ENCODE measurements around the gene ADM2. TPM values are rescaled to one million over a fixed set of nuclear protein-coding genes. Genes with fewer than 3 reads are reported as not detected.

ADM2 gene
- polyA plus RNA-seq, 4 donors, result 2.2 to 14.7 (median 8.7) TPM

GRCh38 chr22:50469377-50470305 lies 11.7 kb upstream of the ADM2 start:
- Histone ChIP-seq H3K4me1 (ENCODE audit: control insufficient read depth in 3 of 3, insufficient read depth in 2 of 3, low read depth in 1 of 3, low read length in 2 of 3) (peaks cover 10 to 44% (median 26%) of the 10 kb centered on the region in 3 donors), H3K27me3 (ENCODE audit: control insufficient read depth in 3 of 3, insufficient read depth in 3 of 3, low read length in 3 of 3) (no peaks in the 10 kb centered on the region), H3K27ac (ENCODE audit: low read depth in 1 of 3, low read length in 2 of 3) (peak overlapping the region; percentile 64 to 95 (median 79)), H3K4me3 (ENCODE audit: low read depth in 1 of 3, low read length in 3 of 3) (peak overlapping the region in 1 of 3 donors; percentile 18), H3K36me3 (ENCODE audit: control insufficient read depth in 3 of 3, insufficient read depth in 2 of 3, low read depth in 1 of 3, low read length in 3 of 3) (peaks cover 13 to 83% (median 28%) of the 10 kb centered on the region in 3 donors), H3K9me3 (ENCODE audit: control insufficient read depth in 2 of 2, insufficient read depth in 1 of 2, low read depth in 1 of 2, low read length in 1 of 2) (no peaks in the 10 kb centered on the region)
- 10 to 32% (median 15%) methylated on average over 19 to 25 of the region's 25 CpGs for WGBS, 3 donors
- FAIRE-seq (no peak), DNase-seq (peak; percentile 88 to 92)

- WGBS, 3 donors, result 5 to 46% (median 14%) methylated on average over 6 of the region's 6 CpGs
- H3K36me3 ChIP-seq (ENCODE audit: control insufficient read depth in 3 of 3, insufficient read depth in 2 of 3, low read depth in 1 of 3, low read length in 3 of 3), result peaks cover 7 to 75% (median 22%) of the 10 kb centered on the region in 3 donors
- DNase-seq (peak; percentile 69 to 71), FAIRE-seq (no peak)
- H3K27ac ChIP-seq (ENCODE audit: low read depth in 1 of 3, low read length in 2 of 3), result peak overlapping the region; percentile 64 to 95 (median 79)
- H3K4me3 ChIP-seq (ENCODE audit: low read depth in 1 of 3, low read length in 3 of 3), result no peak overlapping the region
- no peaks in the 10 kb centered on the region for H3K27me3 ChIP-seq (ENCODE audit: control insufficient read depth in 3 of 3, insufficient read depth in 3 of 3, low read length in 3 of 3)
- peaks cover 10 to 48% (median 26%) of the 10 kb centered on the region in 3 donors for H3K4me1 ChIP-seq (ENCODE audit: control insufficient read depth in 3 of 3, insufficient read depth in 2 of 3, low read depth in 1 of 3, low read length in 2 of 3)
- no peaks in the 10 kb centered on the region for H3K9me3 ChIP-seq (ENCODE audit: control insufficient read depth in 2 of 2, insufficient read depth in 1 of 2, low read depth in 1 of 2, low read length in 1 of 2)
Observed at GRCh38 chr22:50470491-50470890, 10.9 kb upstream of the ADM2 start.

GRCh38 chr22:50471197-50471847 lies 10.0 kb upstream of the ADM2 start:
- WGBS, 3 donors, result 66 to 79% (median 70%) methylated on average over 21 of the region's 21 CpGs
- H3K4me1 ChIP-seq (ENCODE audit: control insufficient read depth in 3 of 3, insufficient read depth in 2 of 3, low read depth in 1 of 3, low read length in 2 of 3), result peaks cover 10 to 50% (median 26%) of the 10 kb centered on the region in 3 donors

GRCh38 chr22:50471962-50472361 lies 9.4 kb upstream of the ADM2 start:
- WGBS, 3 donors, result 62 to 73% (median 70%) methylated on average over 5 of the region's 5 CpGs
- peaks cover 10 to 50% (median 26%) of the 10 kb centered on the region in 3 donors for H3K4me1 ChIP-seq (ENCODE audit: control insufficient read depth in 3 of 3, insufficient read depth in 2 of 3, low read depth in 1 of 3, low read length in 2 of 3)
- no peak overlapping the region for H3K27ac ChIP-seq (ENCODE audit: low read depth in 1 of 3, low read length in 2 of 3)
- H3K9me3 ChIP-seq (ENCODE audit: control insufficient read depth in 2 of 2, insufficient read depth in 1 of 2, low read depth in 1 of 2, low read length in 1 of 2), result no peaks in the 10 kb centered on the region
- peaks cover under 1 to 60% (median 8%) of the 10 kb centered on the region in 3 donors for H3K36me3 ChIP-seq (ENCODE audit: control insufficient read depth in 3 of 3, insufficient read depth in 2 of 3, low read depth in 1 of 3, low read length in 3 of 3)
- FAIRE-seq (no peak), DNase-seq (no peak)
- H3K27me3 ChIP-seq (ENCODE audit: control insufficient read depth in 3 of 3, insufficient read depth in 3 of 3, low read length in 3 of 3), result no peaks in the 10 kb centered on the region
- no peak overlapping the region for H3K4me3 ChIP-seq (ENCODE audit: low read depth in 1 of 3, low read length in 3 of 3)

More at GRCh38 chr22:50471197-50471847, 10.0 kb upstream of the ADM2 start:
- peaks cover 7 to 66% (median 14%) of the 10 kb centered on the region in 3 donors for H3K36me3 ChIP-seq (ENCODE audit: control insufficient read depth in 3 of 3, insufficient read depth in 2 of 3, low read depth in 1 of 3, low read length in 3 of 3)
- DNase-seq (no peak), FAIRE-seq (no peak)
- peak overlapping the region; percentile 24 to 95 (median 79) for H3K27ac ChIP-seq (ENCODE audit: low read depth in 1 of 3, low read length in 2 of 3)
- no peaks in the 10 kb centered on the region for H3K27me3 ChIP-seq (ENCODE audit: control insufficient read depth in 3 of 3, insufficient read depth in 3 of 3, low read length in 3 of 3)
- H3K9me3 ChIP-seq (ENCODE audit: control insufficient read depth in 2 of 2, insufficient read depth in 1 of 2, low read depth in 1 of 2, low read length in 1 of 2), result no peaks in the 10 kb centered on the region
- no peak overlapping the region for H3K4me3 ChIP-seq (ENCODE audit: low read depth in 1 of 3, low read length in 3 of 3)

- DNase-seq, result peak; percentile 45 to 53
- H3K4me3 ChIP-seq (ENCODE audit: low read depth in 1 of 3, low read length in 3 of 3), result peak overlapping the region in 2 of 3 donors; percentile 55 to 75
- peaks cover 10 to 50% (median 26%) of the 10 kb centered on the region in 3 donors for H3K4me1 ChIP-seq (ENCODE audit: control insufficient read depth in 3 of 3, insufficient read depth in 2 of 3, low read depth in 1 of 3, low read length in 2 of 3)
- H3K27ac ChIP-seq (ENCODE audit: low read depth in 1 of 3, low read length in 2 of 3), result peak overlapping the region in 1 of 3 donors; percentile 13
- peaks cover 0 to 49% (median 0%) of the 10 kb centered on the region in 3 donors for H3K36me3 ChIP-seq (ENCODE audit: control insufficient read depth in 3 of 3, insufficient read depth in 2 of 3, low read depth in 1 of 3, low read length in 3 of 3)
- H3K9me3 ChIP-seq (ENCODE audit: control insufficient read depth in 2 of 2, insufficient read depth in 1 of 2, low read depth in 1 of 2, low read length in 1 of 2), result no peaks in the 10 kb centered on the region
- peaks cover 0 to 5% (median 0%) of the 10 kb centered on the region in 3 donors for H3K27me3 ChIP-seq (ENCODE audit: control insufficient read depth in 3 of 3, insufficient read depth in 3 of 3, low read length in 3 of 3)
- 68 to 75% (median 68%) methylated on average over 6 of the region's 6 CpGs for WGBS, 3 donors
- FAIRE-seq, result no peak
Observed at GRCh38 chr22:50473088-50473487, 8.3 kb upstream of the ADM2 start.

- WGBS, 3 donors, result 3 to 5% (median 4%) methylated on average over 32 to 62 of the region's 62 CpGs
- Histone ChIP-seq H3K4me1 (ENCODE audit: control insufficient read depth in 3 of 3, insufficient read depth in 2 of 3, low read depth in 1 of 3, low read length in 2 of 3) (peaks cover 10 to 49% (median 26%) of the 10 kb centered on the region in 3 donors), H3K27ac (ENCODE audit: low read depth in 1 of 3, low read length in 2 of 3) (peak overlapping the region in 2 of 3 donors; percentile 31 to 66), H3K9me3 (ENCODE audit: control insufficient read depth in 2 of 2, insufficient read depth in 1 of 2, low read depth in 1 of 2, low read length in 1 of 2) (no peaks in the 10 kb centered on the region), H3K36me3 (ENCODE audit: control insufficient read depth in 3 of 3, insufficient read depth in 2 of 3, low read depth in 1 of 3, low read length in 3 of 3) (peaks cover 0 to 39% (median 0%) of the 10 kb centered on the region in 3 donors), H3K4me3 (ENCODE audit: low read depth in 1 of 3, low read length in 3 of 3) (peak overlapping the region; percentile 55 to 87 (median 75)), H3K27me3 (ENCODE audit: control insufficient read depth in 3 of 3, insufficient read depth in 3 of 3, low read length in 3 of 3) (peaks cover 0 to 11% (median 0%) of the 10 kb centered on the region in 3 donors)
- FAIRE-seq (no peak), DNase-seq (peak; percentile 40 to 62)
Observed at GRCh38 chr22:50473855-50474671, 7.3 kb upstream of the ADM2 start.

DNA sequence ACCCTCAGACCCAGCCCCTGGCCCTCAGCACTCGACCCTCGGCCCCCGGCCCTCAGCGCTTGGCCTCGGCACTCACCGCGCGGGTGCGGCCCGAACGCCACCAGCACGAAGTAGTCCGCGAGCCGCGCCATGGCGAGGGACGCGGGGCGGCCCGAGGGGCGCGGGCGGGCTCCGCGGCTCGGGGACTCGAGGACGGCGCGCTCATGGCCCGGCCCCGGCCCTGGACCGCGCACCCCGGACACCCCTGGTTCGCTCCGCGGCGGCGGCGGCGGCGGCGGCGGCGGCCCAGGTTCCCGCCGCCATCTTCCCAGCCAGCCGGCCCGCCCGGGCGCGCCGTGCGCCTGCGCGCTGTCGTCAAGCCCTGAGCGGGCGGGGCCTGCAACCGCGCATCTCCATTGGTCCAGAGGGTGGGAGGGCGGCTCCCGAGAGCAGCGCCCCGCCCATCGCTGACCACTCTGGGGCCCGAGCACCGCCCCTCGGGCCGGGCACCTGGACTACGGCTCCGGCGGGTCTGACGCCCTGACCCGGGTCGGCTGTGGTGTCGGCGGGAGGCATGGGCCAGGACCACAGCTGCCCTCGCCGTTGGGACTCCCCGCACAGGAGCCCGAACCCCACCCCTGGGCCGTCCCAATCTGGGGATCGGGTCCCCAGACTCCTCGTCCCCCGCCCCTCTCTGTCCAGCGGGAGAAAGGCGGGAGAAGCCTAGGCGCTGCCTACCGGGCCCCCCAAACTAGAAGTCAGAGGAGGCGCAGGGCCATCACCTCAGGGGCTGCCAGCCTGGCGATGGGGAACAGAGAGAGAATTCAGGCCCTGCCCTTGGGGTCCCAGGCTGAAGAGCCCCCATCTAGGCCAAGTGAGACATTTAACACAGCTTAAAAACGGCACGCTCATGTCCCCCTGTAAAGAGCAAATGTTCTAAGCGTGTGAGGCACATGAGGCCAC lies 6.4 kb upstream of the ADM2 start, which contains the start of gene SBF1:
Gene SBF1, minus strand, starts transcription at position 326 of the 942 bp plus-strand sequence. Its CDS starts 195 bp downstream, at position 131.
- peak within 1 kb of the TSS; percentile 31 to 66 (median 65) for H3K27ac ChIP-seq (ENCODE audit: low read depth in 1 of 3, low read length in 2 of 3)
- 2 to 6% (median 2%) methylated on average over 28 to 97 of the region's 97 CpGs for WGBS, 3 donors
- peak within 1 kb of the TSS; percentile 70 to 87 (median 75) for H3K4me3 ChIP-seq (ENCODE audit: low read depth in 1 of 3, low read length in 3 of 3)
- H3K36me3 ChIP-seq (ENCODE audit: control insufficient read depth in 3 of 3, insufficient read depth in 2 of 3, low read depth in 1 of 3, low read length in 3 of 3), result peaks cover 0 to 35% (median 0%) of the 10 kb centered on the region in 3 donors
- H3K4me1 ChIP-seq (ENCODE audit: control insufficient read depth in 3 of 3, insufficient read depth in 2 of 3, low read depth in 1 of 3, low read length in 2 of 3), result peaks cover 9 to 40% (median 23%) of the 10 kb centered on the region in 3 donors
- H3K27me3 ChIP-seq (ENCODE audit: control insufficient read depth in 3 of 3, insufficient read depth in 3 of 3, low read length in 3 of 3), result peaks cover 0 to 18% (median 0%) of the 10 kb centered on the region in 3 donors
- no peaks in the 10 kb centered on the region for H3K9me3 ChIP-seq (ENCODE audit: control insufficient read depth in 2 of 2, insufficient read depth in 1 of 2, low read depth in 1 of 2, low read length in 1 of 2)
- DNase-seq, result peak; percentile 90 to 96
- no peak for FAIRE-seq

All from small intestine (tissue), 7 donors.